Endothelial cell of coronary artery (primary cell): ENCODE measurements around the gene GFI1B. TPM values are rescaled to one million over a fixed set of nuclear protein-coding genes. Genes with fewer than 3 reads are reported as not detected.

Experiments
- total RNA-seq: library from RNA; depleted of rRNA; stranded (reverse); fragments of >200 nt; gene quantifications from 2 replicates; pipeline ENCODE4 v1.2.3, GENCODE V29; 2014

Gene GFI1B
- total RNA-seq, result not detected in 2 replicates

DNA sequence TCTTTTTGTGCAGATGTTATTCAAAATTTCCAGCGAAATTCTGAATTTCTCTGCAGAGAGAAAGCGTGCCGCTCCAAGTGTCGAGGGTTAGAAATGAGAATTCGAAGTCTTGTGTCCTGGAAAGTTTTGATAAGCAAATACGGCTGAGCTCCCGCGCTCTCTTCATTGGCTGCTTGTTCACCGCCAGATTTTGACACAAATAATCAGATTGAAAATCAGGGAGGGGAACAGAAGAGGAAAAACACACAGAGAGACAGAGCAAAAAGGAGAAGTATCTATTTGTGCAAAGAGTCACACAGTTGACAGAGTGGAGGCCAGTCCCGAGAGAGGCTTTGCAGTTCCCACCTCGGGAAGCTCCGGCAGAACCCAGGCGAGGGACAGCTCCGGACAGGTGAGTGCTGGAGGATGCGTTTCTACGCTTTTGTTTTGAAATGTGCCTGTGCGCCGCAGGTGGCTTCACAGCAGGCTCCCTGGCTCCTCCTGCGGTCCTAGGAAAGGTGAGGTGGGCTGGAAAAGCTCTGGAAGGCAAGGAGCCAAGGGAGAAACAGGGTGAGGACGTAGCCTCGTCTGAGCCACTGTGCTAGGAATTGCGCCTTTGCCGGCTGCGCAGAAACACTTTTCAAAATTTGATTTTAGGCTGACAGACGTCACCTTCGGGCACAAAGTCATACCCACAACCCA is at the start of gene GFI1B:
TSS of gene GFI1B (plus strand) at position 244 of the 681 bp plus-strand sequence. CDS start 7,985 bp downstream, outside the sequence.

DNA sequence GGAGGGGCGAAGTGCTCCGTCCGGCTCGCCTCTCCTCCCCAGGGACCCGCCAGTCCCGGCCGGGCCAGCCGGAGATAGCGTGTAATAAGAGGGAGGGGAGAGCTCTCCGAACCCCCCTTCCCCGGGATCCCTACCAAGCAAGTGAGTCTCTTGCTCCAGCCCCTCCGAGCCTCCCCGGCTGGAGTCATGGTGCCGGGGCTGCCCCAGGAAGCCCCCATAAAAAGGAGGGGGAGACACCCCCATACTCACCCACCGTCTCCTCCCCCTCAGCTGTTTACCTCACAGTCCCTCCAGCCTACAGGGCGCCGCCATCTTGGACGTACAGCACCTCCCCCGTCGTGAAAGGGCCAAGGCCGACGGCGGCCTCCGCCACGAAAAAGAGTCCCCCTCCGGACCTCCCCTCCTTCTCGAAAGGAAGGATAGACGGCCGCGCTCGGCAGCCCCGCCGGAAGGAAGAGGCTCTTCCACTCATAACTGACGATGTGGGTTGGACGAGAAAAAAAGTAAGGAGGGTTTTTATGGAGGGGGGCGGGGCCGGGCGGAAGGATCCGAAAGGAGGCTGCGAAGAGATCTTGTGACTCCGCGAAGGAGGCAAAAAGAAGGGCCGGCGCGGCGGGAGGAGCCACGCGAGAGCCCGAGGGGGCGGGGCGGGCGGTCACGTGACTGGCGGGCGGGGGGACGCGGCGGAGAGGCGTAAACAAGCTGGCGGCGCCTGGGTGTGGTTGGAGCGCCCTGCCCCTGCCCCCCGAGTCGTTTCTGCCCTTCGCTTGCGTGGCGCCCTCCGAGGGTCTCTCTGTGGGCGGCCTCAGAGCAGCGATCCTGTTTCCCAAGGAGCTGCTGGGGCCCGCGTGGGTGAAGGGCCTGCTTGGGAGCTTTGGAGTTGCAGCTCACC is 34.0 kb upstream of the GFI1B start, which contains the start of gene TSC1:
TSS of gene TSC1 (minus strand) at position 323 of the 892 bp plus-strand sequence. CDS start 15,744 bp downstream, outside the sequence.

DNA sequence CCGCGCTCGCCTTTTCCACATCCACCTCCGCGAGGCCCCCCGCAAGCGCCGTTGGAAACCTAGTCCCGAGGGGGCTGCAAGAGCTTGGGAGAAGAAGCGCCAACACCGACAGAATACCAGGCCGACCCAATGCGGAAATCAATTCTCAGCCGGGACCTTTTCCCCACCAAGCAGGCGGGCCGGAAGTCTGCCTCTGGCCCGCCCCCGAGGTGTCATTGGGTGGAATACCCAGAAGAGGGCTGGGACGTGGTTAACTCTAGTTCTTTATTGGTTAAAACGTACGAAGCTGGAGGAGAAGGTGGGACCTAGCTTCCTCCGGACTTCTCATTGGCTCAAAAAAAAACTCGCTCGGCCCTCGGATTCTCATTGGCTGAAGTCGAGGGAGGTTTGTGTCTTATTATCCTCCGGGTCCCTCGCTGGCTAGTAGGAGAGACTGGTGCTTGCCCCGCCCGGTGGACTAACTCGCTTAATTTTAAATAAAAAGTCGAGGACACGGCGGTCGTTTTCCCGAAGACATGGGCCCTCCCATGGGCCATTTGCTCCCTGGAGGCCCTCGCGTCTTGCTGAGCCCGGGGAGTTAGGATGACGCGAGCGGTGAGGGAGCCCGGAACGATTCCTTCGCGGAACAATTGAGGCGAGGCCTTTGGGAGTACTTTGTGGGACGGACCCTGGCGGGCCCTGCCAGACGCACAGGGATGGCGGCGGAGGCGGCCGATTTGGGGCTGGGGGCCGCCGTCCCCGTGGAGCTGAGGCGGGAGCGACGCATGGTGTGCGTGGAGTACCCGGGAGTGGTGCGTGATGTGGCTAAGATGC is 52.0 kb downstream of the GFI1B start, which contains the start of gene GTF3C5:
TSS of gene GTF3C5 (plus strand) at position 681 of the 813 bp plus-strand sequence. CDS start at position 696, 15 bp downstream.

Other genes starting within 250 kb of the GFI1B start
- gene AK8, start 100.4 kb upstream of the GFI1B start, total RNA-seq, result 0.09 TPM in 2 replicates
- 1.3 and 1.4 TPM in 2 replicates for gene SPACA9, start 99.8 kb upstream of the GFI1B start, total RNA-seq
- gene TSC1, start 34.1 kb upstream of the GFI1B start, total RNA-seq, result 19.8 and 29.7 TPM in 2 replicates
- 42.4 and 50.9 TPM in 2 replicates for gene GTF3C5, start 52.3 kb downstream of the GFI1B start, total RNA-seq
- gene CEL, start 83.3 kb downstream of the GFI1B start, total RNA-seq, result 0.18 and 0.28 TPM in 2 replicates
- 30.6 and 30.9 TPM in 2 replicates for gene RALGDS, start 142.5 kb downstream of the GFI1B start, total RNA-seq
- gene GBGT1, start 185.2 kb downstream of the GFI1B start, total RNA-seq, result 9.6 and 11.2 TPM in 2 replicates
- not detected in 2 replicates for gene OBP2B, start 230.6 kb downstream of the GFI1B start, total RNA-seq